ENCODE data around the gene GNAS. TPM values are rescaled to one million over a fixed set of nuclear protein-coding genes. Genes with fewer than 3 reads are reported as not detected.
A peak's percentile ranks its signal among the peaks of the same experiment; 100 is the strongest.

The GNAS gene
- total RNA-seq, 3 donors from 2014 or later (not counting 1 experiment from before 2014, with no cell fraction given) = 530 to 823 (median 582) TPM

GRCh38 chr20:58909585-58909984 lies 57.1 kb downstream of the GNAS start:
- intact Hi-C loops (cut with micrococcal nuclease) = loop anchor here (5.0 kb wide), 1 partner anchor 73 kb away; the partner anchor contains the start of gene NELFCD
- H3K4me3 Mint-ChIP-seq = no peak overlapping the region
- H3K9me3 Mint-ChIP-seq = no peaks in the 10 kb centered on the region
- ATAC-seq (no peak), DNase-seq (no peak)
- no peak for TF ChIP-seq CTCF (IDR thresholded peaks at IDR 0.05)
- Histone ChIP-seq H3K27ac (ENCODE audit: low read length) (no peak overlapping the region), H3K4me1 (ENCODE audit: control insufficient read depth, insufficient read depth, low read length) (peaks cover 29% of the 10 kb centered on the region), H3K9me3 (ENCODE audit: control insufficient read depth, insufficient read depth, low read length) (no peaks in the 10 kb centered on the region), H3K36me3 (ENCODE audit: control insufficient read depth, insufficient read depth, low read length) (peaks cover 65% of the 10 kb centered on the region), H3K27me3 (ENCODE audit: control insufficient read depth, insufficient read depth, low read length) (no peaks in the 10 kb centered on the region), H3K4me3 (ENCODE audit: low read length) (no peak overlapping the region)
- WGBS (ENCODE audit: insufficient coverage) = 98% methylated on average over 15 of the region's 15 CpGs
- H3K4me1 Mint-ChIP-seq = peaks cover 35 to 40% of the 10 kb centered on the region in 2 donors
- H3K27ac Mint-ChIP-seq = peak overlapping the region in 1 of 2 donors; percentile 89
- H3K36me3 Mint-ChIP-seq = peaks cover 36% of the 10 kb centered on the region
- H3K27me3 Mint-ChIP-seq (ENCODE audit: low read depth in 2 of 2) = no peaks in the 10 kb centered on the region

GRCh38 chr20:58910473-58910872 lies 58.0 kb downstream of the GNAS start:
- ATAC-seq (no peak), DNase-seq (no peak)
- Histone ChIP-seq H3K27ac (ENCODE audit: low read length) (no peak overlapping the region), H3K4me3 (ENCODE audit: low read length) (no peak overlapping the region), H3K9me3 (ENCODE audit: control insufficient read depth, insufficient read depth, low read length) (no peaks in the 10 kb centered on the region), H3K4me1 (ENCODE audit: control insufficient read depth, insufficient read depth, low read length) (peaks cover 29% of the 10 kb centered on the region), H3K27me3 (ENCODE audit: control insufficient read depth, insufficient read depth, low read length) (no peaks in the 10 kb centered on the region), H3K36me3 (ENCODE audit: control insufficient read depth, insufficient read depth, low read length) (peaks cover 56% of the 10 kb centered on the region)
- Mint-ChIP-seq H3K27ac (no peak overlapping the region), H3K27me3 (ENCODE audit: low read depth in 2 of 2) (no peaks in the 10 kb centered on the region), H3K4me3 (no peak overlapping the region), H3K36me3 (peaks cover 36% of the 10 kb centered on the region), H3K9me3 (no peaks in the 10 kb centered on the region), H3K4me1 (peaks cover 35 to 40% of the 10 kb centered on the region in 2 donors)
- 97% methylated on average over 14 of the region's 14 CpGs for WGBS (ENCODE audit: insufficient coverage)
- no peak for TF ChIP-seq CTCF (IDR thresholded peaks at IDR 0.05)
- intact Hi-C loops (cut with micrococcal nuclease) = no loop called here

- Mint-ChIP-seq H3K36me3 (peaks cover 29% of the 10 kb centered on the region), H3K9me3 (no peaks in the 10 kb centered on the region), H3K4me3 (no peak overlapping the region), H3K4me1 (peaks cover 35% of the 10 kb centered on the region in 2 donors), H3K27me3 (ENCODE audit: low read depth in 2 of 2) (no peaks in the 10 kb centered on the region), H3K27ac (peak overlapping the region; percentile 48 to 65)
- H3K4me3 ChIP-seq (ENCODE audit: low read length) = no peak overlapping the region
- H3K36me3 ChIP-seq (ENCODE audit: control insufficient read depth, insufficient read depth, low read length) = peaks cover 48% of the 10 kb centered on the region
- no peak overlapping the region for H3K27ac ChIP-seq (ENCODE audit: low read length)
- WGBS (ENCODE audit: insufficient coverage) = no CpG with 5 or more reads among the region's 2 CpGs
- DNase-seq (no peak), ATAC-seq (no peak)
- peaks cover 29% of the 10 kb centered on the region for H3K4me1 ChIP-seq (ENCODE audit: control insufficient read depth, insufficient read depth, low read length)
- no peak for TF ChIP-seq CTCF (IDR thresholded peaks at IDR 0.05)
- intact Hi-C loops (cut with micrococcal nuclease) = no loop called here
- no peaks in the 10 kb centered on the region for H3K27me3 ChIP-seq (ENCODE audit: control insufficient read depth, insufficient read depth, low read length)
- H3K9me3 ChIP-seq (ENCODE audit: control insufficient read depth, insufficient read depth, low read length) = no peaks in the 10 kb centered on the region
Measured at GRCh38 chr20:58911309-58911708, 58.8 kb downstream of the GNAS start.

- Mint-ChIP-seq H3K36me3 (peaks cover 29% of the 10 kb centered on the region), H3K4me3 (no peak overlapping the region), H3K27me3 (ENCODE audit: low read depth in 2 of 2) (no peaks in the 10 kb centered on the region), H3K9me3 (no peaks in the 10 kb centered on the region), H3K4me1 (peaks cover 30 to 32% of the 10 kb centered on the region in 2 donors), H3K27ac (peak overlapping the region; percentile 48 to 65)
- intact Hi-C loops (cut with micrococcal nuclease) = no loop called here
- Histone ChIP-seq H3K36me3 (ENCODE audit: control insufficient read depth, insufficient read depth, low read length) (peaks cover 43% of the 10 kb centered on the region), H3K27ac (ENCODE audit: low read length) (no peak overlapping the region), H3K27me3 (ENCODE audit: control insufficient read depth, insufficient read depth, low read length) (no peaks in the 10 kb centered on the region), H3K4me3 (ENCODE audit: low read length) (no peak overlapping the region), H3K4me1 (ENCODE audit: control insufficient read depth, insufficient read depth, low read length) (peaks cover 24% of the 10 kb centered on the region), H3K9me3 (ENCODE audit: control insufficient read depth, insufficient read depth, low read length) (no peaks in the 10 kb centered on the region)
- TF ChIP-seq CTCF (IDR thresholded peaks at IDR 0.05) = no peak
- DNase-seq (peak in 1 of 2 donors; percentile 10), ATAC-seq (no peak)
- 29% methylated on average over 1 of the region's 3 CpGs for WGBS (ENCODE audit: insufficient coverage)
Measured at GRCh38 chr20:58911970-58912369, 59.5 kb downstream of the GNAS start.

Data from natural killer cell (primary cell).